ENCODE results near the gene C4A. TPM values are rescaled to one million over a fixed set of nuclear protein-coding genes. Genes with fewer than 3 reads are reported as not detected.
"Not testable (repeated sequence)": the region's sequence is repeated elsewhere in the genome, so short reads cannot be mapped to it uniquely, and the experiment has no call there.

Gene C4A
- total RNA-seq, 1 experiment from 2014 or later, result 13.1 TPM

GRCh38 chr6:31978831-31979230 lies 3.0 kb upstream of the C4A start:
- peaks cover 2% of the 10 kb centered on the region for H3K4me1 Mint-ChIP-seq (ENCODE audit: low read depth, unreplicated experiment)
- H3K36me3 Mint-ChIP-seq (ENCODE audit: insufficient read depth, unreplicated experiment), result peaks cover 25% of the 10 kb centered on the region
- H3K27me3 Mint-ChIP-seq (ENCODE audit: unreplicated experiment), result no peaks in the 10 kb centered on the region
- TF ChIP-seq CTCF (IDR thresholded peaks at IDR 0.05; ENCODE audit: unreplicated experiment), result no peak
- H3K27ac Mint-ChIP-seq (ENCODE audit: unreplicated experiment), result no peak overlapping the region
- CTCF ChIA-PET, result no interaction called here
- no peaks in the 10 kb centered on the region for H3K9me3 Mint-ChIP-seq (ENCODE audit: low read depth, unreplicated experiment)
- intact Hi-C loops (cut with micrococcal nuclease; ENCODE audit: unreplicated experiment), result no loop called here
- H3K4me3 Mint-ChIP-seq (ENCODE audit: low read depth, unreplicated experiment), result no peak overlapping the region
- BruUV-seq (replicated peaks), result no TSS peak
- no peak for DNase-seq

- TF ChIP-seq CTCF (IDR thresholded peaks at IDR 0.05; ENCODE audit: unreplicated experiment), result no peak
- DNase-seq, result no peak
- peaks cover 19% of the 10 kb centered on the region for H3K36me3 Mint-ChIP-seq (ENCODE audit: insufficient read depth, unreplicated experiment)
- intact Hi-C loops (cut with micrococcal nuclease; ENCODE audit: unreplicated experiment), result no loop called here
- CTCF ChIA-PET, result no interaction called here
- no TSS peak for BruUV-seq (replicated peaks)
- no peak overlapping the region for H3K4me3 Mint-ChIP-seq (ENCODE audit: low read depth, unreplicated experiment)
- no peak overlapping the region for H3K27ac Mint-ChIP-seq (ENCODE audit: unreplicated experiment)
- H3K9me3 Mint-ChIP-seq (ENCODE audit: low read depth, unreplicated experiment), result no peaks in the 10 kb centered on the region
- H3K4me1 Mint-ChIP-seq (ENCODE audit: low read depth, unreplicated experiment), result no peaks in the 10 kb centered on the region
- H3K27me3 Mint-ChIP-seq (ENCODE audit: unreplicated experiment), result no peaks in the 10 kb centered on the region
Observed at GRCh38 chr6:31979238-31979898, 2.5 kb upstream of the C4A start.

DNA sequence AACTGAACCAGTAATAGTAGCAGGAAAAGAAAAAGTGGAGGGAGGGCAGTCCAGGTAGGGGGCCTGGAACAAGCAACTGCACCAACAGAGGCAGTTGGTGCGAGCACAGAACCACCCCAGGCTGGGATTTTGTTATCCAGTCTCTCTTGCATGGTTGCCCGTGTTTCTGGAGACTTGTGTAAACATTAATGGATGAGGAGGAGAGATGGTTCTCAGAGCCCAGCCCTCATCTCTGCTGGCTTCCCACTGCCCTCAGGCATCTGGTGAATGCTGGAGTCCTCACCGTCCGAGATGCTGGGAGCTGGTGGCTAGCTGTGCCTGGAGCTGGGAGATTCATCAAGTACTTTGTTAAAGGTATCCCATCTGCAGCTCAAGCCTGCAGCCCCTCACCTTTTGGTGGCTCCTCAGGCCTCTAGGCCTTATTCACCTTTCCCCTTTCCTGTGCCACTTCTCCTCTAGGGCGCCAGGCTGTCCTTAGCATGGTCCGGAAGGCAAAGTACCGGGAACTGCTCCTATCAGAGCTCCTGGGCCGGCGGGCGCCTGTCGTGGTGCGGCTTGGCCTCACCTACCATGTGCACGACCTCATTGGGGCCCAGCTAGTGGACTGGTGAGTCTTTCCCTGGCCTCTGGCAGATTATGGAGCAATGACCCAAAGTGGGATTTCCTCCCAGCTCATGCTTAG lies 1.5 kb upstream of the C4A start:
- H3K27me3 Mint-ChIP-seq (ENCODE audit: unreplicated experiment); DNase-seq; H3K4me3 Mint-ChIP-seq (ENCODE audit: low read depth, unreplicated experiment); H3K27ac Mint-ChIP-seq (ENCODE audit: unreplicated experiment); BruUV-seq (replicated peaks); CTCF ChIA-PET; H3K4me1 Mint-ChIP-seq (ENCODE audit: low read depth, unreplicated experiment); intact Hi-C loops (cut with micrococcal nuclease; ENCODE audit: unreplicated experiment); H3K9me3 Mint-ChIP-seq (ENCODE audit: low read depth, unreplicated experiment): not testable (repeated sequence)
- H3K36me3 Mint-ChIP-seq (ENCODE audit: insufficient read depth, unreplicated experiment), result peaks cover 11% of the 10 kb centered on the region

DNA sequence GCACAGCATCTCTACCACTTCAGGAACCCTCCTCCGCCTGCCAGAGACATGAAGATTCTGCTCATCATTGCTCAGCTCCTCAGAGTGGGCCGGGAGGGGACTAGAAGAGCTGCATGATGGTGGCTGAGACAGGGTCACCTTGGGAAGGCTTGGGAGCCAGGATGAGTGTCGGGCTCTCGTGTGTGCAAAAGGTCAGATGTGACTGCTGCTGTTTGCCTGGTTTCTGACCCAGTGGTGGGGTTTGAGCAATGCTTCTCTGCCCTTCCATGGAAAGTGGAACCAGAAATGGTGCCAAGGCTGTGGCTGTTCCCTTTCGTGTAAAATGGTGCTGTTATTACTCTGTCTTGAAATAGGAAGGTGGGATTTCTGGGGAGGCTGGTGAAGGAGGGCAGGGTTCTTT lies 859 bp upstream of the C4A start:
- intact Hi-C loops (cut with micrococcal nuclease; ENCODE audit: unreplicated experiment); H3K36me3 Mint-ChIP-seq (ENCODE audit: insufficient read depth, unreplicated experiment); H3K9me3 Mint-ChIP-seq (ENCODE audit: low read depth, unreplicated experiment); H3K27ac Mint-ChIP-seq (ENCODE audit: unreplicated experiment); H3K4me1 Mint-ChIP-seq (ENCODE audit: low read depth, unreplicated experiment); DNase-seq; BruUV-seq (replicated peaks); H3K27me3 Mint-ChIP-seq (ENCODE audit: unreplicated experiment); H3K4me3 Mint-ChIP-seq (ENCODE audit: low read depth, unreplicated experiment); CTCF ChIA-PET: not testable (repeated sequence)

DNA sequence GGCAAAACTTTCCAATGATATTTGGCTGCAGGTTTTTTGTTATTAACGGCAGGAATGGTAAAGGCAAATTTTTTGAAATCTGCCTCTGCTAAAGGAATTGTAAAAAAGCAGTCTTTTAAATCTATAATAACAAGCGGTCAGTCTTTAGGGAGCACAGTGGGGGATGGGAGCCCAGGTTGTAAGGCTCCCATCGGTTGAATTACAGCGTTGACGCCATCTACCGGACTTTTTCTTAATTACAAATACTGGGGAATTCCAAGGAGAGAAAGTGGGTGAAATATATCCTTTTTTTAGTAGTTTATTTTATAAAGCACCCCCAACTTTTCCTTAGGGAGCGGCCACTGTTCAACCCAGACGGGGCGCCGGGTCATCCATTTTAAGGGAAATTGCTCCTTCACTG lies 7.5 kb downstream of the C4A start:
- intact Hi-C loops (cut with micrococcal nuclease; ENCODE audit: unreplicated experiment), result not testable (repeated sequence)

GRCh38 chr6:31994421-31994820 lies 12.6 kb downstream of the C4A start:
- H3K9me3 Mint-ChIP-seq (ENCODE audit: low read depth, unreplicated experiment); H3K36me3 Mint-ChIP-seq (ENCODE audit: insufficient read depth, unreplicated experiment); H3K27ac Mint-ChIP-seq (ENCODE audit: unreplicated experiment); H3K4me1 Mint-ChIP-seq (ENCODE audit: low read depth, unreplicated experiment); CTCF ChIA-PET; H3K4me3 Mint-ChIP-seq (ENCODE audit: low read depth, unreplicated experiment); DNase-seq; H3K27me3 Mint-ChIP-seq (ENCODE audit: unreplicated experiment); BruUV-seq (replicated peaks); intact Hi-C loops (cut with micrococcal nuclease; ENCODE audit: unreplicated experiment): not testable (repeated sequence)

More for the DNA sequence above, 7.5 kb downstream of the C4A start:
- H3K36me3 Mint-ChIP-seq (ENCODE audit: insufficient read depth, unreplicated experiment); BruUV-seq (replicated peaks); H3K27ac Mint-ChIP-seq (ENCODE audit: unreplicated experiment); H3K4me1 Mint-ChIP-seq (ENCODE audit: low read depth, unreplicated experiment); DNase-seq; H3K9me3 Mint-ChIP-seq (ENCODE audit: low read depth, unreplicated experiment); H3K27me3 Mint-ChIP-seq (ENCODE audit: unreplicated experiment); H3K4me3 Mint-ChIP-seq (ENCODE audit: low read depth, unreplicated experiment); CTCF ChIA-PET: not testable (repeated sequence)

GRCh38 chr6:31996385-31996784 lies 14.5 kb downstream of the C4A start:
- intact Hi-C loops (cut with micrococcal nuclease; ENCODE audit: unreplicated experiment); BruUV-seq (replicated peaks); H3K27me3 Mint-ChIP-seq (ENCODE audit: unreplicated experiment); DNase-seq; H3K4me3 Mint-ChIP-seq (ENCODE audit: low read depth, unreplicated experiment); H3K4me1 Mint-ChIP-seq (ENCODE audit: low read depth, unreplicated experiment); CTCF ChIA-PET; H3K27ac Mint-ChIP-seq (ENCODE audit: unreplicated experiment); H3K36me3 Mint-ChIP-seq (ENCODE audit: insufficient read depth, unreplicated experiment); H3K9me3 Mint-ChIP-seq (ENCODE audit: low read depth, unreplicated experiment): not testable (repeated sequence)

- peaks cover 32% of the 10 kb centered on the region for H3K27me3 Mint-ChIP-seq (ENCODE audit: unreplicated experiment)
- H3K4me1 Mint-ChIP-seq (ENCODE audit: low read depth, unreplicated experiment); BruUV-seq (replicated peaks); H3K36me3 Mint-ChIP-seq (ENCODE audit: insufficient read depth, unreplicated experiment); intact Hi-C loops (cut with micrococcal nuclease; ENCODE audit: unreplicated experiment); DNase-seq; H3K4me3 Mint-ChIP-seq (ENCODE audit: low read depth, unreplicated experiment); CTCF ChIA-PET; H3K9me3 Mint-ChIP-seq (ENCODE audit: low read depth, unreplicated experiment); H3K27ac Mint-ChIP-seq (ENCODE audit: unreplicated experiment): not testable (repeated sequence)
Observed at GRCh38 chr6:32002546-32003268, 20.9 kb downstream of the C4A start.

All from Calu3 (cell line).